Caco-2 (cell line): ENCODE measurements around the gene ALKBH5. TPM values are rescaled to one million over a fixed set of nuclear protein-coding genes. Genes with fewer than 3 reads are reported as not detected.

Experiments used
- BruUV-seq: library from RNA; stranded (reverse); fragments of 400-500 nt; replicated peaks from 2 replicates; lab custom pipeline; 2021; lab: Mats Ljungman, UMichigan
- CTCF ChIA-PET: fragments of 300-600 bp; sonication (Branson Sonifier 250); formaldehyde crosslinking; loops from one replicate; lab custom pipeline; 2022; ENCODE audit warnings: antibody characterized with exemption; lab: Charles Lee
- POLR2A ChIA-PET: fragments of 300-600 bp; sonication (Branson Sonifier 250); formaldehyde crosslinking; loops from one replicate; lab custom pipeline; 2022; ENCODE audit warnings: antibody characterized with exemption; lab: Charles Lee
- DNase-seq, 2 experiments: peaks; one replicate each; pipeline versions ENCODE4 v3.0.0 to v3.0.0-alpha.2; 2020 to 2022
- H3K27me3 ChIP-seq: replicated peaks from 2 replicates; pipeline ENCODE4 v1.6.0; 2011; ENCODE audit warnings: low read length; ENCODE audit not compliant: control insufficient read depth, insufficient read depth
- H3K36me3 ChIP-seq: 2 replicates; pipeline ENCODE4 v1.5.1; 2011; ENCODE audit warnings: low read length; ENCODE audit not compliant: control insufficient read depth, insufficient read depth
- H3K4me1 ChIP-seq: fragments of 250-450 bp; sonication (Bioruptor Pico); 2 replicates; pipeline ENCODE4 v1.5.1; 2020; ENCODE audit warnings: mild to moderate bottlenecking
- H3K4me3 ChIP-seq: 2 replicates; pipeline ENCODE4 v1.5.1; 2011; ENCODE audit warnings: low read depth, mild to moderate bottlenecking, control low read depth, low read length
- H3K9me3 ChIP-seq: fragments of 250-450 bp; sonication (Bioruptor Pico); 2 replicates; pipeline ENCODE4 v1.5.1; 2020; ENCODE audit warnings: mild to moderate bottlenecking, moderate library complexity
- H3K27ac Mint-ChIP-seq: one replicate; pipeline ENCODE4 v1.8.0; 2022; ENCODE audit warnings: mixed read lengths; ENCODE audit not compliant: unreplicated experiment
- H3K27me3 Mint-ChIP-seq: one replicate; pipeline ENCODE4 v1.8.0; 2022; ENCODE audit warnings: mixed read lengths; ENCODE audit not compliant: insufficient read depth, unreplicated experiment
- H3K36me3 Mint-ChIP-seq: one replicate; pipeline ENCODE4 v1.8.0; 2022; ENCODE audit warnings: mild to moderate bottlenecking, mixed read lengths; ENCODE audit not compliant: insufficient read depth, unreplicated experiment
- H3K4me1 Mint-ChIP-seq: one replicate; pipeline ENCODE4 v1.8.0; 2022; ENCODE audit warnings: low read depth, mixed read lengths; ENCODE audit not compliant: unreplicated experiment
- H3K4me3 Mint-ChIP-seq: one replicate; pipeline ENCODE4 v1.8.0; 2022; ENCODE audit warnings: mild to moderate bottlenecking, moderate library complexity, mixed read lengths; ENCODE audit not compliant: unreplicated experiment
- H3K9me3 Mint-ChIP-seq: one replicate; pipeline ENCODE4 v1.8.0; 2022; ENCODE audit warnings: mixed read lengths; ENCODE audit not compliant: unreplicated experiment
- intact Hi-C: fragments of 100-400 bp; cut with micrococcal nuclease; formaldehyde crosslinking; loops from one replicate; pipeline ENCODE4 v1.10.0; 2022; ENCODE audit not compliant: unreplicated experiment
- total RNA-seq: library from RNA; stranded (reverse); gene quantifications from 2 replicates; pipeline ENCODE4 v1.2.3, GENCODE V29; 2022
- TF ChIP-seq, protein P1 (sequence below), 2 experiments: fragments of 200-600 bp in 1 of 2; IDR thresholded peaks; 1 replicate in 1 of 2; 2 replicates in 1 of 2; pipeline versions ENCODE4 v1.5.1 to v1.8.0; 2011 to 2022; ENCODE audit warnings: antibody characterized with exemption in 1 of 2, control low read depth in 1 of 2, inconsistent platforms in 1 of 2, low read depth in 1 of 2, low read length in 1 of 2, mild to moderate bottlenecking in 1 of 2, moderate library complexity in 1 of 2; ENCODE audit not compliant: insufficient read depth in 1 of 2, severe bottlenecking in 1 of 2, unreplicated experiment in 1 of 2

Gene ALKBH5
- total RNA-seq, 1 experiment from 2014 or later, result 101 TPM

DNA sequence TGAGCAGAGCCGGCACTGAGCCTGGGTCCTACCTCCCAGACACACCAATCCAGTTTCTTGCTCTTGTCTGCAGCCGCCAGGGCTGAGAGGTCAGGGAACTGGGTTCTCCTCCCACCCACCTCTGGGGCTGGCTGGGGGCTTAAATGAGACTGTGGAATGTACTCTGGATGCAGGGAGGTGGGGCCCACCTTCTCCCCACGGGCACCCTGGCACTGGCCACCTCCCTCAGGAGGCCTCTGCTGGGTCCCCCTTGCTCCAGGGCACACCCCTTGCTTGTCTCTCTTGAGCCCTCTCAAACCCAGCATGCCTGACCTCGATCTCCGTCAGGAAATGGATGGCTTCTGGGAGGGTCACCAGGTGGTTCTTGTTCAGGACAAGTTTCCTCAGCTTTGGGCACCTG lies 68.5 kb downstream of the ALKBH5 start:
- Mint-ChIP-seq H3K4me3 (no peak overlapping the region), H3K27me3 (no peaks in the 10 kb centered on the region), H3K36me3 (peaks cover 81% of the 10 kb centered on the region), H3K4me1 (no peaks in the 10 kb centered on the region), H3K9me3 (no peaks in the 10 kb centered on the region), H3K27ac (no peak overlapping the region)
- Histone ChIP-seq H3K27me3 (no peaks in the 10 kb centered on the region), H3K4me1 (peaks cover under 1% of the 10 kb centered on the region; the same call in 1 of the 2 replicates), H3K36me3 (peaks cover 9% of the 10 kb centered on the region), H3K9me3 (no peaks in the 10 kb centered on the region), H3K4me3 (no peak overlapping the region)
- ChIA-PET POLR2A (no interaction called here), CTCF (no interaction called here)
- no peak for DNase-seq
- intact Hi-C loops, result no loop called here
- TF ChIP-seq, protein P1, sequence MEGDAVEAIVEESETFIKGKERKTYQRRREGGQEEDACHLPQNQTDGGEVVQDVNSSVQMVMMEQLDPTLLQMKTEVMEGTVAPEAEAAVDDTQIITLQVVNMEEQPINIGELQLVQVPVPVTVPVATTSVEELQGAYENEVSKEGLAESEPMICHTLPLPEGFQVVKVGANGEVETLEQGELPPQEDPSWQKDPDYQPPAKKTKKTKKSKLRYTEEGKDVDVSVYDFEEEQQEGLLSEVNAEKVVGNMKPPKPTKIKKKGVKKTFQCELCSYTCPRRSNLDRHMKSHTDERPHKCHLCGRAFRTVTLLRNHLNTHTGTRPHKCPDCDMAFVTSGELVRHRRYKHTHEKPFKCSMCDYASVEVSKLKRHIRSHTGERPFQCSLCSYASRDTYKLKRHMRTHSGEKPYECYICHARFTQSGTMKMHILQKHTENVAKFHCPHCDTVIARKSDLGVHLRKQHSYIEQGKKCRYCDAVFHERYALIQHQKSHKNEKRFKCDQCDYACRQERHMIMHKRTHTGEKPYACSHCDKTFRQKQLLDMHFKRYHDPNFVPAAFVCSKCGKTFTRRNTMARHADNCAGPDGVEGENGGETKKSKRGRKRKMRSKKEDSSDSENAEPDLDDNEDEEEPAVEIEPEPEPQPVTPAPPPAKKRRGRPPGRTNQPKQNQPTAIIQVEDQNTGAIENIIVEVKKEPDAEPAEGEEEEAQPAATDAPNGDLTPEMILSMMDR (IDR thresholded peaks at IDR 0.05; ENCODE audit: insufficient read depth in 1 of 2, low read depth in 1 of 2, low read length in 1 of 2, severe bottlenecking in 1 of 2, unreplicated experiment in 1 of 2), result no peak
- BruUV-seq, result no TSS peak

DNA sequence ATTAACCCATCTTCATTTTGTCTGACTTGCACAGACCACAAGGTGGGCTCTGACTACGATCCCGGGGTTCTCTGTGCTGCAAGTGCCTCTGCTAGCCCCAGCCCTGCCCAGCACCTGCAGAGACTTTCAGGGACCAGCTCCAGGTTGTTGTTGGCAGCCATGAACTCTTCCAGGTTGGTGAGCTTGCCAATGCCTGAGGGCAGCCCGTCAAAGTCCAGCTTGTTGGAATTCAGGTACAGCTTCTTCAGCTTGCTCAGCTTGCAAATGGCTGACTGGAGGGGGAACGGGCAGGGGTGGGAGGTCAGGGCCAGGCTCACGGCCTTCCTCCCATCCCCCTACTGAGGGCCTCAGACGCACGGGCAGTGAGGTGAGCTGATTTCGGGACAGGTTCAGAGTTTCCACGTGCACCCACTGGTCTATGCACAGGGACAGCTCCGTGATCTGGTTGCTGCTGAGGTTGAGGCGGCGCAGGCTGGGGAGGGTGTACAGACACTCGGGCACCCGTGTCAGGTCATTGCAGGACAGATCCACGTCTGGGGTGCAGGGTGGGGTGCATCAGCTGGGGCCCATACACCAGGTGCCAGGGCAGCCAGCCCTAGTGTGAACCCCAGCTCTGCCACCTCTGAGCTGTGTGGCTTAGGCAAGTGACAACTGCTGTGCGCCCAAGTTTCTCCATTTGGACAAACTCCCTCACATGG lies 69.7 kb downstream of the ALKBH5 start:
- Mint-ChIP-seq H3K27me3 (no peaks in the 10 kb centered on the region), H3K9me3 (no peaks in the 10 kb centered on the region), H3K36me3 (peaks cover 78% of the 10 kb centered on the region), H3K4me1 (no peaks in the 10 kb centered on the region), H3K27ac (no peak overlapping the region), H3K4me3 (no peak overlapping the region)
- intact Hi-C loops, result no loop called here
- H3K36me3 ChIP-seq, result peaks cover 9% of the 10 kb centered on the region
- POLR2A ChIA-PET, result interaction anchor here (0.6 to 0.9 kb wide), 2 partner anchors 15 to 50 kb away, joined by 3 to 4 read pairs; no protein-coding TSS in a partner anchor
- no peaks in the 10 kb centered on the region for H3K27me3 ChIP-seq
- peaks cover 5% of the 10 kb centered on the region for H3K4me1 ChIP-seq
- CTCF ChIA-PET, result no interaction called here
- H3K4me3 ChIP-seq, result no peak overlapping the region
- no peak for DNase-seq
- TF ChIP-seq, protein P1 (IDR thresholded peaks at IDR 0.05; ENCODE audit: insufficient read depth in 1 of 2, low read depth in 1 of 2, low read length in 1 of 2, severe bottlenecking in 1 of 2, unreplicated experiment in 1 of 2), result no peak
- no peaks in the 10 kb centered on the region for H3K9me3 ChIP-seq
- BruUV-seq, result no TSS peak

DNA sequence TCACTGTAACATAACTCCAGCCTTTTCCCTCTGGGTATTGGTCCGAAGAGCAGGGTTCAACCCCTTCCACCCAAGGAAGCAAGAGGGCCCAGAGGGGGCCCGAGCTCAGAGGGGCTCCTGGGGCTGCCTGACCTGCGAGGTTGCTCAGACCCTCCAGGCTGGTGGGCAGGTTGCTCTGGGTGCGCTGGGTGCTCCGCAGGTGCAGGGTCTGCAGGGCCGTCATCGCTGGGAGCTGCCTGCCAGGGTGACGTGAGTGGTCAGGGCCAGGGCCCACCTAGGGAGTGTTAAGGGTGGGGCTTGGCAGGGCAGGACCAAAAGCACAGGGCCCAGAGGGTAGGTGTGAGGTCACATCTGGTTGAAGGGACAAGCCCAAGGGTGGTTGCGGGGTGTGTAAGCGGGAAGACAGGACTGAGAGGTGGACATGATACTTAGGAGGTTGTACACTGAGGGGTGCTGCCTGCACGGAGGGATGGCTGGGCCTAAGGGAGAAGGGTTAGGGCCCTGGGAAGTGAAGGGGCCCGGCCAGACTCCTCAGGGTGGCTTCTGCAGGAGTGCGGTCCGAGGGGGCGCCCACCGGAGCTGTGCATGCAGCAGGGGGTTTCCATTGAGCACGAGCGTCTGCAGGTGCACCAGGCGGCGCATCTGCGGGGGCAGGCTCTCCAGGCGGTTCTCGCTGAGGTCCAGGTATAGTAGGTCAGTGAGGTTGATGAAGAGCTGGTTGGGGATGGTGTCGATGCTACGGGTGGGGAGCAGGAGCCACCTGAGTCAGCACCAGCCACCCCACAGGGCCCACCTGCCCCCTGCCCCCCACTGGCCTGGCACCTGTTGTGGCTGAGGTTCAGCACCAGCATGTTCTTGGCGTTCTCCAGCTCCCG lies 70.6 kb downstream of the ALKBH5 start:
- Mint-ChIP-seq H3K9me3 (no peaks in the 10 kb centered on the region), H3K4me1 (no peaks in the 10 kb centered on the region), H3K36me3 (peaks cover 70% of the 10 kb centered on the region), H3K27me3 (no peaks in the 10 kb centered on the region), H3K27ac (no peak overlapping the region), H3K4me3 (no peak overlapping the region)
- H3K36me3 ChIP-seq, result peaks cover 9% of the 10 kb centered on the region
- no peak for DNase-seq
- ChIA-PET CTCF (no interaction called here), POLR2A (no interaction called here)
- H3K4me3 ChIP-seq, result no peak overlapping the region
- TF ChIP-seq, protein P1 (IDR thresholded peaks at IDR 0.05; ENCODE audit: insufficient read depth in 1 of 2, low read depth in 1 of 2, low read length in 1 of 2, severe bottlenecking in 1 of 2, unreplicated experiment in 1 of 2), result no peak
- H3K9me3 ChIP-seq, result no peaks in the 10 kb centered on the region
- H3K27me3 ChIP-seq, result no peaks in the 10 kb centered on the region
- no TSS peak for BruUV-seq
- intact Hi-C loops, result no loop called here
- H3K4me1 ChIP-seq, result peaks cover 10% of the 10 kb centered on the region
